ENCODE measurements around the gene SFMBT1. TPM values are rescaled to one million over a fixed set of nuclear protein-coding genes. Genes with fewer than 3 reads are reported as not detected.

SFMBT1 gene
- total RNA-seq, 1 donor from 2014 or later, result 5.5 TPM

DNA sequence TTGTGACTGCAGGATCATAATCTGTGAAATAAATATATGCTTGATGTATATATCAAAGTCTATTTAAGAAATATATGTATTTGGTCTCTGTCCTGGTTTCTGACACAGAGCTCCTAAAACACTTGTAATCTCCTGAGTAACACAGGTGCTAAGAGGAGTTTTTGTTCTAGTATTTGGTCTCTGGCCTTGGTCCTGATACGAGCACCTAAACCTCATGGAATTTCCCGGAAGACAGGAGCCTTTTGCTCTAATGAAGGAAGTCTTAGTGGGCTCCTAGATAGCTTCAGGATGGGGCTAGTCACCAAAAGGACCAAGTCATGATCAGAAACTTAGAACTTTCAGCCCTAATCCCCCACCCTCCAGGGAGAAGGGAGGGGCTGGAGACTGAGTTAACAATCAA lies 191.9 kb downstream of the SFMBT1 start:
- DNase-seq (ENCODE audit: low read depth), result no peak
- no peaks in the 10 kb centered on the region for H3K79me2 ChIP-seq (ENCODE audit: insufficient read depth, low read length)
- Mint-ChIP-seq H3K9me3 (ENCODE audit: unreplicated experiment) (no peaks in the 10 kb centered on the region), H3K4me3 (ENCODE audit: unreplicated experiment) (no peak overlapping the region), H3K27ac (ENCODE audit: unreplicated experiment) (no peak overlapping the region), H3K36me3 (ENCODE audit: low read depth, unreplicated experiment) (peaks cover 4% of the 10 kb centered on the region), H3K4me1 (ENCODE audit: low read depth, unreplicated experiment) (no peaks in the 10 kb centered on the region), H3K27me3 (ENCODE audit: low read depth, unreplicated experiment) (no peaks in the 10 kb centered on the region)
- H4K20me1 ChIP-seq (ENCODE audit: insufficient read depth, low read length), result peaks cover 28% of the 10 kb centered on the region
- no peak for TF ChIP-seq EZH2 (IDR thresholded peaks at IDR 0.05; ENCODE audit: insufficient read depth, low read length)
- TF ChIP-seq CTCF (IDR thresholded peaks at IDR 0.05; ENCODE audit: insufficient read depth, low read depth, low read length), result no peak
- H3K4me2 ChIP-seq (ENCODE audit: low read length), result no peak overlapping the region
- no peaks in the 10 kb centered on the region for H3K27me3 ChIP-seq (ENCODE audit: insufficient read depth, low read length)
- H3K36me3 ChIP-seq (ENCODE audit: insufficient read depth, low read length), result no peaks in the 10 kb centered on the region
- no peak overlapping the region for H3K9ac ChIP-seq (ENCODE audit: low read length)
- H3K4me1 ChIP-seq (ENCODE audit: insufficient read depth, low read length), result no peaks in the 10 kb centered on the region
- no peak for FAIRE-seq
- no peak overlapping the region for H3K27ac ChIP-seq (ENCODE audit: low read depth, low read length)
- no peak overlapping the region for H3K4me3 ChIP-seq (ENCODE audit: insufficient read depth, low read depth, low read length)
- H2AFZ ChIP-seq (ENCODE audit: low read depth, low read length), result no peak overlapping the region
- H3K9me3 ChIP-seq (ENCODE audit: insufficient read depth, low read depth, low read length), result no peaks in the 10 kb centered on the region

Other genes with a start within 250 kb of the SFMBT1 start
- 2.8 and 5.3 TPM in 2 replicates for gene ITIH4, start 215.4 kb downstream of the SFMBT1 start, total RNA-seq
- gene MUSTN1, start 211.1 kb downstream of the SFMBT1 start, total RNA-seq, result not detected in 2 replicates
- gene STIMATE, start 148.5 kb downstream of the SFMBT1 start, total RNA-seq, result 12.1 and 14.7 TPM in 2 replicates
- 19.2 and 23.0 TPM in 2 replicates for gene RFT1, start 84.4 kb upstream of the SFMBT1 start, total RNA-seq
- 25.4 and 28.8 TPM in 2 replicates for gene PRKCD, start 115.1 kb upstream of the SFMBT1 start, total RNA-seq
- 265 and 318 TPM in 2 replicates for gene TKT, start 209.9 kb upstream of the SFMBT1 start, total RNA-seq